RWPE2 (cell line): Measurements from ENCODE around the gene OSBPL2.

ENCODE experiments used
- ATAC-seq: fragments of 200-7000 bp; cut with Tn5 transposase; 3 replicates; pipeline ENCODE4 v1.9.1; 2021; ENCODE audit warnings: low read depth
- DNase-seq: peaks from one replicate; pipeline ENCODE4 v3.0.0-alpha.2; 2020; ENCODE audit warnings: low spot score
- H3K27ac ChIP-seq: fragments of 450-650 bp; 2 replicates; pipeline ENCODE4 v1.5.1; 2017; ENCODE audit warnings: mild to moderate bottlenecking; ENCODE audit not compliant: poor library complexity, severe bottlenecking
- H3K27me3 ChIP-seq: fragments of 250-450 bp; sonication (Bioruptor Pico); 2 replicates; pipeline ENCODE4 v1.5.1; 2021; ENCODE audit warnings: mild to moderate bottlenecking, moderate library complexity; ENCODE audit not compliant: insufficient read depth, poor library complexity, severe bottlenecking
- H3K36me3 ChIP-seq: fragments of 250-450 bp; sonication (Bioruptor Pico); 2 replicates; pipeline ENCODE4 v1.5.1; 2020; ENCODE audit warnings: low read depth, mild to moderate bottlenecking, moderate library complexity
- H3K4me1 ChIP-seq: fragments of 250-450 bp; sonication (Bioruptor Pico); 2 replicates; pipeline ENCODE4 v1.5.1; 2021; ENCODE audit warnings: mild to moderate bottlenecking, moderate library complexity; ENCODE audit not compliant: insufficient read depth, poor library complexity, severe bottlenecking
- H3K4me3 ChIP-seq: fragments of 250-450 bp; sonication (Bioruptor Pico); 2 replicates; pipeline ENCODE4 v1.5.1; 2021; ENCODE audit warnings: mild to moderate bottlenecking, moderate library complexity; ENCODE audit not compliant: severe bottlenecking
- H3K9me3 ChIP-seq: fragments of 250-450 bp; sonication (Bioruptor Pico); 2 replicates; pipeline ENCODE4 v1.5.1; 2021; ENCODE audit warnings: mild to moderate bottlenecking, moderate library complexity; ENCODE audit not compliant: severe bottlenecking
- TF ChIP-seq, protein P1 (sequence below): fragments of 450-650 bp; IDR thresholded peaks from one replicate; pipeline ENCODE4 v1.5.1; 2017; ENCODE audit warnings: mild to moderate bottlenecking, moderate library complexity; ENCODE audit not compliant: poor library complexity, severe bottlenecking

Gene OSBPL2

DNA sequence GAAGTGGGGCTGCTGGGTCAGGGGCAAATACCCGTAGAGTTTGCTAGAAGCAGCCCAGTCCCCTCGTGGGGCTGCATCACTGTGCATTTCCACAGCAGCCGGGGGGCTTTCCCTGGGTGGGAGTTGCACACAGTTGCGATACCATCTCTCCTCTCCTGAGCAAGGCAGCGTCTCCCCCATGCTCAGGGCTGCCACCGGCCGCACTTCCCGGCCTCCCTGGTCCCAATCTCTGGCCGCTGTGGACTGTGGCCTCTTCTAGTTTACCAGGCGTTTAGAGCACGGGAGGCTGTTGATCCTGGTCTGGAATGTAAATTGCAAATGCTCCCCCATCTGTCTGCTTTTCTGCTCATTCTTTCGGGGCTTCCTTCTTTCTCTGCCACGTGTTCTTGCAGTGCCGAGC, 31.1 kb downstream of the OSBPL2 start:
- ATAC-seq = no peak
- TF ChIP-seq, protein P1, sequence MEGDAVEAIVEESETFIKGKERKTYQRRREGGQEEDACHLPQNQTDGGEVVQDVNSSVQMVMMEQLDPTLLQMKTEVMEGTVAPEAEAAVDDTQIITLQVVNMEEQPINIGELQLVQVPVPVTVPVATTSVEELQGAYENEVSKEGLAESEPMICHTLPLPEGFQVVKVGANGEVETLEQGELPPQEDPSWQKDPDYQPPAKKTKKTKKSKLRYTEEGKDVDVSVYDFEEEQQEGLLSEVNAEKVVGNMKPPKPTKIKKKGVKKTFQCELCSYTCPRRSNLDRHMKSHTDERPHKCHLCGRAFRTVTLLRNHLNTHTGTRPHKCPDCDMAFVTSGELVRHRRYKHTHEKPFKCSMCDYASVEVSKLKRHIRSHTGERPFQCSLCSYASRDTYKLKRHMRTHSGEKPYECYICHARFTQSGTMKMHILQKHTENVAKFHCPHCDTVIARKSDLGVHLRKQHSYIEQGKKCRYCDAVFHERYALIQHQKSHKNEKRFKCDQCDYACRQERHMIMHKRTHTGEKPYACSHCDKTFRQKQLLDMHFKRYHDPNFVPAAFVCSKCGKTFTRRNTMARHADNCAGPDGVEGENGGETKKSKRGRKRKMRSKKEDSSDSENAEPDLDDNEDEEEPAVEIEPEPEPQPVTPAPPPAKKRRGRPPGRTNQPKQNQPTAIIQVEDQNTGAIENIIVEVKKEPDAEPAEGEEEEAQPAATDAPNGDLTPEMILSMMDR = no peak

DNA sequence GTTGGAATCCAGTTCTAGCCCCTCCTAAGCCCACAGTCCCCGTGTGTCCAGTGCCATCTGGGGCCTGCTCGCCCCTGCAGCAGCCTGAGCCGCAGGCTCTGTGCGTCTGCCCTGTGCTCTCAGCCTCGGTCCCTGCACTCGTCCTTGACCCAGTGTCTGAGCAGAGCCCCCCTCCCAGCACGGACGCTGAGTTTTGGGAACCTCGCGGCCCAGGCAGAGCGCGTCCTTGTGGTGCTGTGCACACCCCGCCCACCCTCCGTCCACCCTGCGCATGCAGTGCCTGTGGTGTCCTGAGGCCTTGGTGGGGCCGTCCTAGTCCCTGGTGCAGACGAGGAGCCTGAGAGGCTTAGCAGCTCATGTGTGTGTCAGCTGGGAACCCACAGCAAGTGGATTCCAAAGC, 31.6 kb downstream of the OSBPL2 start:
- TF ChIP-seq, protein P1 = no peak
- ATAC-seq (no peak), DNase-seq (peak; percentile 87)
- no peaks in the 10 kb centered on the region for H3K27me3 ChIP-seq
- H3K27ac ChIP-seq = no peak overlapping the region
- H3K36me3 ChIP-seq = peaks cover 71% of the 10 kb centered on the region
- no peak overlapping the region for H3K4me3 ChIP-seq
- no peaks in the 10 kb centered on the region for H3K4me1 ChIP-seq
- no peaks in the 10 kb centered on the region for H3K9me3 ChIP-seq

More for the DNA sequence above, 31.1 kb downstream of the OSBPL2 start:
- H3K27me3 ChIP-seq = no peaks in the 10 kb centered on the region
- H3K4me1 ChIP-seq = no peaks in the 10 kb centered on the region
- H3K4me3 ChIP-seq = no peak overlapping the region
- no peaks in the 10 kb centered on the region for H3K9me3 ChIP-seq
- H3K27ac ChIP-seq = no peak overlapping the region
- peaks cover 73% of the 10 kb centered on the region for H3K36me3 ChIP-seq
- no peak for DNase-seq

DNA sequence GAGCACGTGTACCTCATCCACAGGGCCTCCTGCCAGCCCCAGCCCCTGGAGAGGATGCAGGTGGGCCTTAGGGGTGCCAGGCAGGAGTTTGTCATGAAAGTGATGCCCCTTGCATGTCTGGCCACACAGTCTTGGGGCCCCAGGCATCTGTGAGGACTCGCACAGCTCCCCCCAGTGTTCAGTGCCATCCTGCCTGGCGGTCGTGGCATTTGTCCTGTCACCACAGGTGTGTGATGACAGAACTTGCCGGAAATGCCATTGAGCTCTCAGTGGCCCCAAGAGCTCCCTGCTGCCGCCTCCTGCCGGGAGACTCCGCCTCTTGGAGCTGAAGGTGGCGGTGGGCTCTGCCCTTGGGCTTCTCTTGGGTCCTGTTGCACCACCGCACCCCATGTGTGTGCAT, 33.9 kb downstream of the OSBPL2 start:
- TF ChIP-seq, protein P1 = no peak
- H3K27me3 ChIP-seq = no peaks in the 10 kb centered on the region
- no peak for DNase-seq
- peaks cover 67% of the 10 kb centered on the region for H3K36me3 ChIP-seq
- H3K27ac ChIP-seq = no peak overlapping the region
- ATAC-seq = no peak
- no peak overlapping the region for H3K4me3 ChIP-seq
- H3K4me1 ChIP-seq = no peaks in the 10 kb centered on the region
- no peaks in the 10 kb centered on the region for H3K9me3 ChIP-seq

DNA sequence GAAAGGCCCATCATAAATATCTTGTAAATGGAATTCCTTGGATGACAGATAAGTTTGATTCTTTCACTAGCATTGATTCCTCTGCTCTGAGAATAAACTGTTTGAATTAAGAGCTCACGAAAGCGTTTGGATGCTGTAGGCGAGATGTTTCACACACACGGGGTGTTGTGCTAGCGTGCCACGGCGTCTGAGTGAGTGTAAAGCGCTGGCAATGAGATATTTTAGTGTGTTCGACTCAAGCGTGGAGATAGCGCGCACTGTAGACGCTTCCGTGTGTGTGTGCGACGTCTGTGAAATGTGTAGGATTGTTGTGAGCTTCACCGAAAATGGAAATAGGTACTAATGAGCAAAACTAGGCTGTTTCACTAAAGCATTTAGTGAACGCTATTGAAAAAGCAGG, 35.1 kb downstream of the OSBPL2 start:
- TF ChIP-seq, protein P1 = no peak
- peaks cover 68% of the 10 kb centered on the region for H3K36me3 ChIP-seq
- H3K27me3 ChIP-seq = no peaks in the 10 kb centered on the region
- H3K4me1 ChIP-seq = no peaks in the 10 kb centered on the region
- H3K4me3 ChIP-seq = no peak overlapping the region
- DNase-seq (no peak), ATAC-seq (no peak)
- H3K27ac ChIP-seq = no peak overlapping the region
- H3K9me3 ChIP-seq = no peaks in the 10 kb centered on the region

DNA sequence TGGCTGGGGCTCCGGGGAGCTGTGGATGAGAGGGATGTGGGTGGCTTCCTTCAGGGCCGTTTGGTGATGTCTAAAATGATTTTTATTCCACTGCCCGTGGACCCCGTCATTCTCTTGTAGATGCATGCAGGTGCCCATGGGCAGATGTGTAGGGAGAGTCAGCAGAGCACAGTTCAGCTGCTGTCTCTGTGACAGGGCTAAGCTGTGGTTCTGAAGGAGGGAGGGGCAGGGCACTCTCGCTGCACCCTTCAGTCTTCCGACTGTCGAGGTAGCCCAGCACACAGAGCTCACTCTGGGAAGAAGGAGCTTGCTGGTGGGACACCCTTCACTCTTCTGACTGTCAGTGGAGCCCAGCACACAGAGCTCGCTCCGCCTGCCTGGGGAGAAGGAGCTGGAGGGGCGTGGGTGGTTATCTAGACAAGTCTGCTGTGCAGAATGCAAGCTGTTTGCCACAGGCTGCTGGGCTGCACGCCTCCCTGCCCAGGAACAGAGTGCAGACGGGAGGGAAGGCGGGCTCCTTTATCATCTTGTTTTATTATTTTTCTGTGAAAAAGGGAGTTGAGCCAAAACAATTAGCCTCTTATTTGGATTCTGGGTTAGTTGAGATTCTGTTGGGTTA, 36.1 kb downstream of the OSBPL2 start:
- DNase-seq = no peak
- H3K36me3 ChIP-seq = peaks cover 65% of the 10 kb centered on the region
- no peak overlapping the region for H3K27ac ChIP-seq
- H3K9me3 ChIP-seq = no peaks in the 10 kb centered on the region
- no peaks in the 10 kb centered on the region for H3K27me3 ChIP-seq
- peak; percentile 20; the same call in 2 of the 3 replicates for ATAC-seq
- no peak overlapping the region for H3K4me3 ChIP-seq
- TF ChIP-seq, protein P1 = no peak
- no peaks in the 10 kb centered on the region for H3K4me1 ChIP-seq
